Peyer's patch (tissue), 4 donors: Measurements from ENCODE around the gene JDP2. TPM values are rescaled to one million over a fixed set of nuclear protein-coding genes. Genes with fewer than 3 reads are reported as not detected.

Experiments used
- DNase-seq, 3 donors: peaks; one replicate each; pipeline ENCODE4 v3.0.0-alpha.2; 2017 to 2019
- H3K27ac ChIP-seq, 4 donors: fragments of 200-600 bp; sonication (generic); one replicate each; pipeline ENCODE4 v1.5.1; 2016 to 2019
- H3K27me3 ChIP-seq, 2 donors: fragments of 200-600 bp; sonication (generic); one replicate each; pipeline ENCODE4 v1.5.1; 2019
- H3K36me3 ChIP-seq, 3 donors: fragments of 200-600 bp; sonication (generic); one replicate each; pipeline ENCODE4 v1.5.1; 2016 to 2019
- H3K4me1 ChIP-seq, 4 donors: fragments of 200-600 bp; sonication (generic); one replicate each; pipeline ENCODE4 v1.5.1; 2016 to 2019
- H3K4me3 ChIP-seq, 4 donors: fragments of 200-600 bp; sonication (generic); 1 replicate in 3 of 4; 2 replicates in 1 of 4; pipeline ENCODE4 v1.5.1; 2016 to 2019; ENCODE audit warnings: mild to moderate bottlenecking in 1 of 4
- H3K9me3 ChIP-seq, 4 donors: fragments of 200-600 bp; sonication (generic); one replicate each; pipeline ENCODE4 v1.5.1; 2016 to 2019; ENCODE audit warnings: mild to moderate bottlenecking in 1 of 4
- POLR2A ChIP-seq, 2 donors: fragments of 450-650 bp; IDR thresholded peaks; one replicate each; pipeline ENCODE4 v1.5.1; 2017; ENCODE audit warnings: antibody characterized with exemption in 2 of 2, mild to moderate bottlenecking in 2 of 2, moderate library complexity in 2 of 2
- total RNA-seq, 4 donors: library from RNA; depleted of rRNA; stranded (reverse); fragments of >200 nt; gene quantifications; one replicate each; pipeline ENCODE4 v1.1.0, GENCODE V29; 2016
- TF ChIP-seq, protein P1 (sequence below), 6 experiments: fragments of 450-650 bp in 4 of 6; fragments of 200-600 bp in 2 of 6; sonication (generic) in 1 of 6; IDR thresholded peaks; one replicate each; pipeline ENCODE4 v1.5.1; 2017 to 2019; ENCODE audit warnings: antibody characterized with exemption in 6 of 6, mild to moderate bottlenecking in 3 of 6, moderate library complexity in 1 of 6

Gene JDP2
- total RNA-seq, 4 donors from 2014 or later = 56.7 to 111 (median 67.2) TPM

GRCh38 chr14:75437201-75438143 lies 9.7 kb downstream of the JDP2 start:
- Histone ChIP-seq H3K27me3 (no peaks in the 10 kb centered on the region), H3K9me3 (no peaks in the 10 kb centered on the region), H3K4me1 (peaks cover 0 to 62% (median 8%) of the 10 kb centered on the region in 4 donors), H3K4me3 (no peak overlapping the region), H3K27ac (peak overlapping the region in 2 of 4 donors; percentile 0 to 43), H3K36me3 (peaks cover 0 to 72% (median 0%) of the 10 kb centered on the region in 3 donors)
- DNase-seq = no peak
- TF ChIP-seq, protein P1, sequence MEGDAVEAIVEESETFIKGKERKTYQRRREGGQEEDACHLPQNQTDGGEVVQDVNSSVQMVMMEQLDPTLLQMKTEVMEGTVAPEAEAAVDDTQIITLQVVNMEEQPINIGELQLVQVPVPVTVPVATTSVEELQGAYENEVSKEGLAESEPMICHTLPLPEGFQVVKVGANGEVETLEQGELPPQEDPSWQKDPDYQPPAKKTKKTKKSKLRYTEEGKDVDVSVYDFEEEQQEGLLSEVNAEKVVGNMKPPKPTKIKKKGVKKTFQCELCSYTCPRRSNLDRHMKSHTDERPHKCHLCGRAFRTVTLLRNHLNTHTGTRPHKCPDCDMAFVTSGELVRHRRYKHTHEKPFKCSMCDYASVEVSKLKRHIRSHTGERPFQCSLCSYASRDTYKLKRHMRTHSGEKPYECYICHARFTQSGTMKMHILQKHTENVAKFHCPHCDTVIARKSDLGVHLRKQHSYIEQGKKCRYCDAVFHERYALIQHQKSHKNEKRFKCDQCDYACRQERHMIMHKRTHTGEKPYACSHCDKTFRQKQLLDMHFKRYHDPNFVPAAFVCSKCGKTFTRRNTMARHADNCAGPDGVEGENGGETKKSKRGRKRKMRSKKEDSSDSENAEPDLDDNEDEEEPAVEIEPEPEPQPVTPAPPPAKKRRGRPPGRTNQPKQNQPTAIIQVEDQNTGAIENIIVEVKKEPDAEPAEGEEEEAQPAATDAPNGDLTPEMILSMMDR (IDR thresholded peaks at IDR 0.05) = no peak
- TF ChIP-seq POLR2A (IDR thresholded peaks at IDR 0.05) = no peak

DNA sequence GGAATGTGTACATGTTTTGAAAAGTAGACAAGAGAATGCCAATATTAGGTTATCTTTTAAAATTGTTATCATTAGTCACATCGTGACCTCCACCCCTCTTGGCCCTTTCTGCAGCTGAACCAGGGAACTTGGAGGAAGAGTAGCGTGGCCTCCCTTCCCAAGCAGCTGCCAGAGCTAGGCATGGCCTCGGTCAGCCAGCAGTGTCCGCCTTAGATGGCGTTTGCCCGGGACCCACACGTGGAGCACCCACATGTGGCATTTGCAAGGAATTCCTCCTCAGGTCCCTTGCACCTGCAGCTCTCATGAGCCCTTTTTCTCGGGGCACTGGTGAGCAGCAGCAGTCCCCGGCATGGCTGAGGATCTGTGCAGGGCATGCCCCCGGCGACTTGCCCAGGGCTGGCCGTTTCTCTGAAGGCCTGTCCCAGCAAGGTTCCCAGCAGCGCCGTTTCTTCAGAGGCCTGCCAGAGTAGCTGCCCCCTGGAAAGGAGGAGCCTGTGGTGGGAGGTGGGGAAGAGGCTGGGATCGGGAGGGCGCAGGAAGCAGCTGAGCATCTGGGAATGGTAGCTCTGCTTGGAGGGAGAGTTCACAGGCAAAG lies 10.8 kb downstream of the JDP2 start:
- DNase-seq = no peak
- no peaks in the 10 kb centered on the region for H3K9me3 ChIP-seq
- H3K4me1 ChIP-seq = peaks cover 0 to 59% (median 8%) of the 10 kb centered on the region in 4 donors
- H3K27me3 ChIP-seq = no peaks in the 10 kb centered on the region
- TF ChIP-seq POLR2A (IDR thresholded peaks at IDR 0.05) = no peak
- TF ChIP-seq, protein P1 (IDR thresholded peaks at IDR 0.05) = no peak
- H3K27ac ChIP-seq = peak overlapping the region in 1 of 4 donors; percentile 31
- H3K4me3 ChIP-seq = no peak overlapping the region
- H3K36me3 ChIP-seq = peaks cover 0 to 69% (median 0%) of the 10 kb centered on the region in 3 donors

- H3K27ac ChIP-seq = peak overlapping the region in 3 of 4 donors; percentile 18 to 52 (median 46)
- H3K36me3 ChIP-seq = peaks cover 0 to 68% (median 0%) of the 10 kb centered on the region in 3 donors
- H3K4me3 ChIP-seq = no peak overlapping the region
- peak in 2 of 3 donors; percentile 63 to 68 for DNase-seq
- TF ChIP-seq, protein P1 (IDR thresholded peaks at IDR 0.05) = no peak
- no peak for TF ChIP-seq POLR2A (IDR thresholded peaks at IDR 0.05)
- peaks cover 0 to 46% (median 8%) of the 10 kb centered on the region in 4 donors for H3K4me1 ChIP-seq
- H3K9me3 ChIP-seq = no peaks in the 10 kb centered on the region
- no peaks in the 10 kb centered on the region for H3K27me3 ChIP-seq
Observed at GRCh38 chr14:75439989-75440388, 12.2 kb downstream of the JDP2 start.

DNA sequence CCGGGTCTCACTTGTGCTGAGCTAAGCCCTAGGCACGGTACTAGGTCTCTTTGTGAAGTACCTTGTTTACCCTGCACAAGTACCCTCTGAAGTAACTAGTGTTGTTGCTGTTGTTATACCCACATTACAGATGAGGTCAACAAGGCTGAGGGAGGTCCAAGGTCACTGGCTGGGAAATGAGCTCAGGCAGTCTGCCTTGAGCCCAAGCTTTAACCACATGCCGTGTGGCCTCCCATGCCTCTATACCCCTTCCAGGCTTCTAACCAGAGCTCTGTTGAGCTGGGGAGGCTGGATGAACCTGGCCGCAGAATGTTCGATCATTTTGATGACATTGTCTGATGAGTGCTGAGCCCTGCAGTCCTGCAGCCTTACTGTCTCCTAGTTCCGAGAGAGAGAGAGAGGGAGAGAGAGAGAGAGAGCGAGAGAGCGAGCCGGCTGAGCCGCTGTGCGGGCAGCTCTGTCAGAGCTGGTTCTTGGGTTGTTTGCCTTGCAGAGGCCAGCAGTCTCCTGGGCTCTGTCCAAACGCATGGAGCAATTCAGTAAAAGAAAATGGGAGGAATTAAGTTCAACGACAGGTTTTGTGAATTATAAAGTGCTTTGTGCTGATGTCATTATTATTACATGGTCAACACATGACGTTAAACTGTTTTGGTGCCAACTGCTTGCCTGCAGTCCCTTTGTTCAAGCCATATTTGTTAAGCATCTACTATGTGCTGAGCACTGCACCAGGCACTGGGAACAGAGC lies 13.1 kb downstream of the JDP2 start:
- H3K36me3 ChIP-seq = peaks cover 0 to 65% (median 0%) of the 10 kb centered on the region in 3 donors
- peak overlapping the region; percentile 29 to 57 (median 49) for H3K27ac ChIP-seq
- no peak overlapping the region for H3K4me3 ChIP-seq
- TF ChIP-seq, protein P1 (IDR thresholded peaks at IDR 0.05) = no peak
- TF ChIP-seq POLR2A (IDR thresholded peaks at IDR 0.05) = no peak
- DNase-seq = no peak
- H3K9me3 ChIP-seq = no peaks in the 10 kb centered on the region
- no peaks in the 10 kb centered on the region for H3K27me3 ChIP-seq
- peaks cover 0 to 37% (median 5%) of the 10 kb centered on the region in 4 donors for H3K4me1 ChIP-seq

DNA sequence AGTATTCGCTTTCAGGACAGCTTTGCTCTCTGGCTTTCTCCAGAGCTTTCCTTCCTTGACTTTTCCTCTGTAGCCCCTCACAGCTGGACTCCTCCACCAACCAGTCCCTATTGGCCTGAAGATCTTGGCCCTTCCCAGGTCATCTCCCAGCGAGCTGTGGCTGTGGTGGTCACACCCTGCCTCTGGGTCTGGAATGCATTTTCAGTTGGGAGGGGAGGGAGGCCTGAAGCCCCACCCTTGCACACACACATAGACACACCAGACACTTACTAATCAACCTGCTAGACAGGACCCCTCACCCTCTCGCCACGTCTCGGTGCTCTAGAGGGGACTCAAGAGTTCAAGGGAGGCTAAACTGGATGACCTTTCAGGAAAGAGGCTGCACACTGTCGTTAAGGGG lies 13.9 kb downstream of the JDP2 start:
- H3K9me3 ChIP-seq = no peaks in the 10 kb centered on the region
- no peaks in the 10 kb centered on the region for H3K27me3 ChIP-seq
- peak overlapping the region; percentile 4 to 57 (median 24) for H3K27ac ChIP-seq
- no peak overlapping the region for H3K4me3 ChIP-seq
- peaks cover 0 to 65% (median 0%) of the 10 kb centered on the region in 3 donors for H3K36me3 ChIP-seq
- H3K4me1 ChIP-seq = peaks cover 0 to 34% (median 2%) of the 10 kb centered on the region in 4 donors
- DNase-seq = no peak
- TF ChIP-seq, protein P1 (IDR thresholded peaks at IDR 0.05) = no peak
- TF ChIP-seq POLR2A (IDR thresholded peaks at IDR 0.05) = no peak
